ENCODE results near the gene TCAP.

DNA sequence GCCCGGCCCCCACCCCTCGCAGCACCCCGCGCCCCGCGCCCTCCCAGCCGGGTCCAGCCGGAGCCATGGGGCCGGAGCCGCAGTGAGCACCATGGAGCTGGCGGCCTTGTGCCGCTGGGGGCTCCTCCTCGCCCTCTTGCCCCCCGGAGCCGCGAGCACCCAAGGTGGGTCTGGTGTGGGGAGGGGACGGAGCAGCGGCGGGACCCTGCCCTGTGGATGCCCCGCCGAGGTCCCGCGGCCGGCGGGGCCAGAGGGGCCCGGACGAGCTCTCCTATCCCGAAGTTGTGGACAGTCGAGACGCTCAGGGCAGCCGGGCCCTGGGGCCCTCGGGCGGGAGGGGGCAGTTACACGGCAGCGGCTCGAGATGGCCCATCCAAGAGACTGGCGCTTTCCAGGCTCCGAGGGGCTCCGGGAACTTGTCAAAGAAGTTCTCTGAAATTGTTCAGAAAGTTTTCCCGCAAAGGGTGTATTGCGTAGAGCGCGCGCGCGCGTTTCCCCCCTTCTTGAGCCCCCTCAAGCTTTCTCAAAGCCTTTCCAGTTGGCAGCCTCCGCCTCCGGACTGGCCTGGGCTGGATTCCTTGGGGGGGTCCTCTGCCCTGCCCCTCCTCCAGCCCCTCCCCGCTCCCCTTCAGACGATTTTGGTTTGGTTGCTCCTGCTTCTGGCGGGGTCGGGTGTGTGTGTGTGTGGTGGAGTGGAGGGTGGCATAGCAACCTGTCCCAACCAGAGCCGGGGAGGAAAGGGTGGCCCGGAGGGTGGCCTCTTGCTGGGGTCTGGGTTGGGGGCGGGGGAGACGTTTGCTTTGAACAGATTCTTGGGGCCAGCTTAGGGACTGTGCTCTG is 35.2 kb downstream of the TCAP start:
- TF ChIP-seq, protein P1, sequence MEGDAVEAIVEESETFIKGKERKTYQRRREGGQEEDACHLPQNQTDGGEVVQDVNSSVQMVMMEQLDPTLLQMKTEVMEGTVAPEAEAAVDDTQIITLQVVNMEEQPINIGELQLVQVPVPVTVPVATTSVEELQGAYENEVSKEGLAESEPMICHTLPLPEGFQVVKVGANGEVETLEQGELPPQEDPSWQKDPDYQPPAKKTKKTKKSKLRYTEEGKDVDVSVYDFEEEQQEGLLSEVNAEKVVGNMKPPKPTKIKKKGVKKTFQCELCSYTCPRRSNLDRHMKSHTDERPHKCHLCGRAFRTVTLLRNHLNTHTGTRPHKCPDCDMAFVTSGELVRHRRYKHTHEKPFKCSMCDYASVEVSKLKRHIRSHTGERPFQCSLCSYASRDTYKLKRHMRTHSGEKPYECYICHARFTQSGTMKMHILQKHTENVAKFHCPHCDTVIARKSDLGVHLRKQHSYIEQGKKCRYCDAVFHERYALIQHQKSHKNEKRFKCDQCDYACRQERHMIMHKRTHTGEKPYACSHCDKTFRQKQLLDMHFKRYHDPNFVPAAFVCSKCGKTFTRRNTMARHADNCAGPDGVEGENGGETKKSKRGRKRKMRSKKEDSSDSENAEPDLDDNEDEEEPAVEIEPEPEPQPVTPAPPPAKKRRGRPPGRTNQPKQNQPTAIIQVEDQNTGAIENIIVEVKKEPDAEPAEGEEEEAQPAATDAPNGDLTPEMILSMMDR (IDR thresholded peaks at IDR 0.05): no peak
- TF ChIP-seq POLR2AphosphoS5 (IDR thresholded peaks at IDR 0.05; ENCODE audit: insufficient read depth in 1 of 2, low read depth in 1 of 2): no peak

All from vagina (tissue), 2 donors.